Activated effector memory CD4-positive, alpha-beta T cell treated with anti-CD3 and anti-CD28 coated beads, Interleukin-2, amount 50 U/mL, for 16 hours (primary cell): ENCODE results near the gene CLCN1.
A peak's percentile ranks its signal among the peaks of the same experiment; 100 is the strongest.

Experiments
- DNase-seq: peaks from one replicate; pipeline ENCODE4 v3.0.0-alpha.2; 2020

CLCN1 gene

GRCh38 chr7:143341842-143342241 lies 25.9 kb downstream of the CLCN1 start:
- no peak for DNase-seq

GRCh38 chr7:143343596-143343995 lies 27.7 kb downstream of the CLCN1 start:
- DNase-seq, result no peak

- peak; percentile 88 for DNase-seq
Measured at GRCh38 chr7:143345428-143345900, 29.6 kb downstream of the CLCN1 start.

- DNase-seq, result no peak
Measured at GRCh38 chr7:143346018-143346417, 30.1 kb downstream of the CLCN1 start.

GRCh38 chr7:143347950-143348349 lies 32.0 kb downstream of the CLCN1 start:
- DNase-seq, result no peak

GRCh38 chr7:143351060-143351459 lies 35.1 kb downstream of the CLCN1 start:
- DNase-seq, result no peak

- no peak for DNase-seq
Measured at GRCh38 chr7:143351574-143351973, 35.7 kb downstream of the CLCN1 start.

- no peak for DNase-seq
Measured at GRCh38 chr7:143352531-143353002, 36.7 kb downstream of the CLCN1 start.

- DNase-seq, result no peak
Measured at GRCh38 chr7:143354376-143354775, 38.5 kb downstream of the CLCN1 start.

GRCh38 chr7:143354965-143355364 lies 39.1 kb downstream of the CLCN1 start:
- DNase-seq, result no peak

- DNase-seq, result no peak
Measured at GRCh38 chr7:143355450-143356385, 39.8 kb downstream of the CLCN1 start.

- no peak for DNase-seq
Measured at GRCh38 chr7:143356414-143357050, 40.6 kb downstream of the CLCN1 start.

- no peak for DNase-seq
Measured at GRCh38 chr7:143358626-143359025, 42.7 kb downstream of the CLCN1 start.

GRCh38 chr7:143359771-143360353 lies 44.0 kb downstream of the CLCN1 start:
- no peak for DNase-seq

- no peak for DNase-seq
Measured at GRCh38 chr7:143360788-143361551, 45.1 kb downstream of the CLCN1 start.

- no peak for DNase-seq
Measured at GRCh38 chr7:143361552-143362130, 45.7 kb downstream of the CLCN1 start.

GRCh38 chr7:143362131-143363015 lies 46.5 kb downstream of the CLCN1 start, which contains the start of gene FAM131B:
FAM131B (minus strand) TSS chr7:143362713; CDS start chr7:143362603, 110 bp downstream.
- peak; percentile 74 for DNase-seq

- DNase-seq, result no peak
Measured at GRCh38 chr7:143363016-143363937, 47.4 kb downstream of the CLCN1 start.

- DNase-seq, result no peak
Measured at GRCh38 chr7:143367972-143368371, 52.1 kb downstream of the CLCN1 start.

GRCh38 chr7:143368387-143368786 lies 52.5 kb downstream of the CLCN1 start:
- no peak for DNase-seq
